ENCODE measurements around the gene TRAF1. TPM values are rescaled to one million over a fixed set of nuclear protein-coding genes. Genes with fewer than 3 reads are reported as not detected.

The TRAF1 gene
- total and polyA plus RNA-seq, 4 experiments from 2014 or later = 7.8 to 181 (median 94.3) TPM

- Histone ChIP-seq H3K36me3 (ENCODE audit: insufficient read depth, low read length) (peaks cover 91% of the 10 kb centered on the region), H3K27ac (ENCODE audit: low read depth, low read length) (no peak overlapping the region), H3K4me1 (ENCODE audit: insufficient read depth, low read length) (no peaks in the 10 kb centered on the region), H3K9me3 (ENCODE audit: control insufficient read depth in 1 of 2, low read length in 2 of 2) (no peaks in the 10 kb centered on the region), H3K4me3 (ENCODE audit: low read length in 2 of 2) (no peak overlapping the region), H3K27me3 (ENCODE audit: insufficient read depth, low read length) (no peaks in the 10 kb centered on the region)
- H3K4me1 Mint-ChIP-seq = peaks cover 0 to 5% (median under 1%) of the 10 kb centered on the region in 4 donors
- H3K36me3 Mint-ChIP-seq = peaks cover 55 to 73% of the 10 kb centered on the region in 2 donors
- H3K27me3 Mint-ChIP-seq = no peaks in the 10 kb centered on the region
- H3K4me3 Mint-ChIP-seq = no peak overlapping the region
- H3K27ac Mint-ChIP-seq = no peak overlapping the region
- POLR2A ChIA-PET (ENCODE audit: partially characterized antibody) = interaction anchor here (1.2 to 74.5 kb wide), 3 partner anchors 17 to 69 kb away, joined by 3 to 5577 read pairs (median 89); partner anchors contain the start of genes FBXW2, PSMD5 and TRAF1
- DNase-seq = no peak
- intact Hi-C loops (cut with micrococcal nuclease) = no loop called here
- no peaks in the 10 kb centered on the region for H3K9me3 Mint-ChIP-seq
- CTCF ChIA-PET (ENCODE audit: partially characterized antibody) = interaction anchor here (1.8 kb wide), 1 partner anchor 74 kb away, joined by 5 read pairs; no protein-coding TSS in a partner anchor
Measured at GRCh38 chr9:120862452-120862851, 64.1 kb downstream of the TRAF1 start.

GRCh38 chr9:120861935-120862334 is 64.7 kb downstream of the TRAF1 start:
- no peaks in the 10 kb centered on the region for H3K27me3 ChIP-seq (ENCODE audit: insufficient read depth, low read length)
- POLR2A ChIA-PET (ENCODE audit: partially characterized antibody) = interaction anchor here (1.2 to 74.5 kb wide), 3 partner anchors 16 to 69 kb away, joined by 3 to 5577 read pairs (median 89); partner anchors contain the start of genes FBXW2, PSMD5 and TRAF1
- intact Hi-C loops (cut with micrococcal nuclease) = no loop called here
- no peaks in the 10 kb centered on the region for H3K9me3 ChIP-seq (ENCODE audit: control insufficient read depth in 1 of 2, low read length in 2 of 2)
- H3K27ac ChIP-seq (ENCODE audit: low read depth, low read length) = no peak overlapping the region
- no peaks in the 10 kb centered on the region for H3K4me1 ChIP-seq (ENCODE audit: insufficient read depth, low read length)
- peaks cover 57 to 77% of the 10 kb centered on the region in 2 donors for H3K36me3 Mint-ChIP-seq
- peak overlapping the region in 4 of 7 donors; percentile 30 to 74 (median 64) for H3K27ac Mint-ChIP-seq
- peaks cover 86% of the 10 kb centered on the region for H3K36me3 ChIP-seq (ENCODE audit: insufficient read depth, low read length)
- no peak overlapping the region for H3K4me3 ChIP-seq (ENCODE audit: low read length in 2 of 2)
- peaks cover 0 to 5% (median under 1%) of the 10 kb centered on the region in 4 donors for H3K4me1 Mint-ChIP-seq
- H3K4me3 Mint-ChIP-seq = no peak overlapping the region
- CTCF ChIA-PET (ENCODE audit: partially characterized antibody) = interaction anchor here (1.8 kb wide), 1 partner anchor 75 kb away, joined by 5 read pairs; no protein-coding TSS in a partner anchor
- DNase-seq = no peak
- H3K27me3 Mint-ChIP-seq = no peaks in the 10 kb centered on the region
- H3K9me3 Mint-ChIP-seq = no peaks in the 10 kb centered on the region

- H3K27ac ChIP-seq (ENCODE audit: low read depth, low read length) = no peak overlapping the region
- no peaks in the 10 kb centered on the region for H3K27me3 ChIP-seq (ENCODE audit: insufficient read depth, low read length)
- CTCF ChIA-PET (ENCODE audit: partially characterized antibody) = no interaction called here
- H3K9me3 ChIP-seq (ENCODE audit: control insufficient read depth in 1 of 2, low read length in 2 of 2) = no peaks in the 10 kb centered on the region
- no peaks in the 10 kb centered on the region for H3K4me1 ChIP-seq (ENCODE audit: insufficient read depth, low read length)
- Mint-ChIP-seq H3K4me1 (peaks cover 0 to 4% (median 0%) of the 10 kb centered on the region in 4 donors), H3K36me3 (peaks cover 53 to 78% of the 10 kb centered on the region in 2 donors), H3K27me3 (no peaks in the 10 kb centered on the region), H3K9me3 (no peaks in the 10 kb centered on the region), H3K27ac (peak overlapping the region in 2 of 7 donors; percentile 29 to 81), H3K4me3 (no peak overlapping the region)
- no peak for DNase-seq
- POLR2A ChIA-PET (ENCODE audit: partially characterized antibody) = interaction anchor here (1.8 to 74.5 kb wide), 2 partner anchors 17 to 53 kb away, joined by 6 to 5577 read pairs; partner anchors contain the start of gene TRAF1
- intact Hi-C loops (cut with micrococcal nuclease) = no loop called here
- no peak overlapping the region for H3K4me3 ChIP-seq (ENCODE audit: low read length in 2 of 2)
- H3K36me3 ChIP-seq (ENCODE audit: insufficient read depth, low read length) = peaks cover 74% of the 10 kb centered on the region
Measured at GRCh38 chr9:120860083-120860482, 66.5 kb downstream of the TRAF1 start.

- peak overlapping the region in 2 of 7 donors; percentile 6 to 22 for H3K27ac Mint-ChIP-seq
- no peak for DNase-seq
- H3K4me3 Mint-ChIP-seq = no peak overlapping the region
- peaks cover 73% of the 10 kb centered on the region for H3K36me3 ChIP-seq (ENCODE audit: insufficient read depth, low read length)
- no peaks in the 10 kb centered on the region for H3K27me3 ChIP-seq (ENCODE audit: insufficient read depth, low read length)
- peaks cover 0 to 4% (median 0%) of the 10 kb centered on the region in 4 donors for H3K4me1 Mint-ChIP-seq
- no peaks in the 10 kb centered on the region for H3K9me3 Mint-ChIP-seq
- H3K4me3 ChIP-seq (ENCODE audit: low read length in 2 of 2) = no peak overlapping the region
- POLR2A ChIA-PET (ENCODE audit: partially characterized antibody) = interaction anchor here (0.8 to 74.5 kb wide), 4 partner anchors 8 to 54 kb away, joined by 3 to 5577 read pairs (median 8); partner anchors contain the start of gene TRAF1
- no peaks in the 10 kb centered on the region for H3K27me3 Mint-ChIP-seq
- H3K9me3 ChIP-seq (ENCODE audit: control insufficient read depth in 1 of 2, low read length in 2 of 2) = no peaks in the 10 kb centered on the region
- no peaks in the 10 kb centered on the region for H3K4me1 ChIP-seq (ENCODE audit: insufficient read depth, low read length)
- H3K36me3 Mint-ChIP-seq = peaks cover 53 to 83% of the 10 kb centered on the region in 2 donors
- intact Hi-C loops (cut with micrococcal nuclease) = no loop called here
- H3K27ac ChIP-seq (ENCODE audit: low read depth, low read length) = no peak overlapping the region
- CTCF ChIA-PET (ENCODE audit: partially characterized antibody) = interaction anchor here (0.9 kb wide), 1 partner anchor 15 kb away, joined by 3 read pairs; no protein-coding TSS in a partner anchor
Measured at GRCh38 chr9:120859361-120859760, 67.2 kb downstream of the TRAF1 start.

- no peaks in the 10 kb centered on the region for H3K4me1 ChIP-seq (ENCODE audit: insufficient read depth, low read length)
- POLR2A ChIA-PET (ENCODE audit: partially characterized antibody) = interaction anchor here (1.8 to 74.5 kb wide), 4 partner anchors 10 to 56 kb away, joined by 10 to 5577 read pairs (median 24); partner anchors contain the start of gene TRAF1
- H3K36me3 Mint-ChIP-seq = peaks cover 41 to 82% of the 10 kb centered on the region in 2 donors
- H3K27me3 Mint-ChIP-seq = no peaks in the 10 kb centered on the region
- intact Hi-C loops (cut with micrococcal nuclease) = no loop called here
- peaks cover 0 to 1% (median 0%) of the 10 kb centered on the region in 4 donors for H3K4me1 Mint-ChIP-seq
- H3K4me3 Mint-ChIP-seq = no peak overlapping the region
- CTCF ChIA-PET (ENCODE audit: partially characterized antibody) = interaction anchor here (1.3 to 1.6 kb wide), 3 partner anchors 10 to 79 kb away, joined by 3 read pairs; no protein-coding TSS in a partner anchor
- H3K27ac ChIP-seq (ENCODE audit: low read depth, low read length) = no peak overlapping the region
- H3K4me3 ChIP-seq (ENCODE audit: low read length in 2 of 2) = no peak overlapping the region
- H3K36me3 ChIP-seq (ENCODE audit: insufficient read depth, low read length) = peaks cover 63% of the 10 kb centered on the region
- no peaks in the 10 kb centered on the region for H3K9me3 ChIP-seq (ENCODE audit: control insufficient read depth in 1 of 2, low read length in 2 of 2)
- no peak for DNase-seq
- H3K27ac Mint-ChIP-seq = peak overlapping the region in 3 of 7 donors; percentile 29 to 66 (median 30)
- H3K9me3 Mint-ChIP-seq = no peaks in the 10 kb centered on the region
- H3K27me3 ChIP-seq (ENCODE audit: insufficient read depth, low read length) = no peaks in the 10 kb centered on the region
Measured at GRCh38 chr9:120857902-120858301, 68.7 kb downstream of the TRAF1 start.

GRCh38 chr9:120857481-120857880 is 69.1 kb downstream of the TRAF1 start:
- ChIA-PET CTCF (ENCODE audit: partially characterized antibody) (interaction anchor here (1.3 to 1.6 kb wide), 3 partner anchors 10 to 79 kb away, joined by 3 read pairs; no protein-coding TSS in a partner anchor), POLR2A (ENCODE audit: partially characterized antibody) (interaction anchor here (1.8 to 74.5 kb wide), 5 partner anchors 11 to 56 kb away, joined by 10 to 5577 read pairs (median 19); partner anchors contain the start of gene TRAF1)

GRCh38 chr9:120856700-120857099 is 69.9 kb downstream of the TRAF1 start:
- Histone ChIP-seq H3K4me1 (ENCODE audit: insufficient read depth, low read length) (no peaks in the 10 kb centered on the region), H3K36me3 (ENCODE audit: insufficient read depth, low read length) (peaks cover 59% of the 10 kb centered on the region), H3K27ac (ENCODE audit: low read depth, low read length) (no peak overlapping the region), H3K27me3 (ENCODE audit: insufficient read depth, low read length) (no peaks in the 10 kb centered on the region), H3K9me3 (ENCODE audit: control insufficient read depth in 1 of 2, low read length in 2 of 2) (no peaks in the 10 kb centered on the region), H3K4me3 (ENCODE audit: low read length in 2 of 2) (no peak overlapping the region)
- H3K4me1 Mint-ChIP-seq = peaks cover 0 to 3% (median under 1%) of the 10 kb centered on the region in 4 donors
- CTCF ChIA-PET (ENCODE audit: partially characterized antibody) = interaction anchor here (1.2 to 1.9 kb wide), 5 partner anchors 11 to 125 kb away, joined by 3 to 5 read pairs (median 3); no protein-coding TSS in a partner anchor
- H3K9me3 Mint-ChIP-seq = no peaks in the 10 kb centered on the region
- intact Hi-C loops (cut with micrococcal nuclease) = no loop called here
- H3K27me3 Mint-ChIP-seq = no peaks in the 10 kb centered on the region
- DNase-seq = no peak
- H3K27ac Mint-ChIP-seq = peak overlapping the region in 4 of 7 donors; percentile 8 to 83 (median 40)
- no peak overlapping the region for H3K4me3 Mint-ChIP-seq
- H3K36me3 Mint-ChIP-seq = peaks cover 40 to 83% of the 10 kb centered on the region in 2 donors
- POLR2A ChIA-PET (ENCODE audit: partially characterized antibody) = interaction anchor here (0.9 to 74.5 kb wide), 5 partner anchors 10 to 64 kb away, joined by 4 to 5577 read pairs (median 19); partner anchors contain the start of gene TRAF1

More at GRCh38 chr9:120857481-120857880, 69.1 kb downstream of the TRAF1 start:
- intact Hi-C loops (cut with micrococcal nuclease) = no loop called here
- no peak for DNase-seq
- Mint-ChIP-seq H3K4me3 (no peak overlapping the region), H3K9me3 (no peaks in the 10 kb centered on the region), H3K27me3 (no peaks in the 10 kb centered on the region), H3K36me3 (peaks cover 42 to 82% of the 10 kb centered on the region in 2 donors), H3K27ac (peak overlapping the region in 2 of 7 donors; percentile 29 to 85), H3K4me1 (peaks cover 0 to 3% (median under 1%) of the 10 kb centered on the region in 4 donors)
- Histone ChIP-seq H3K4me1 (ENCODE audit: insufficient read depth, low read length) (no peaks in the 10 kb centered on the region), H3K4me3 (ENCODE audit: low read length in 2 of 2) (no peak overlapping the region), H3K27ac (ENCODE audit: low read depth, low read length) (no peak overlapping the region), H3K27me3 (ENCODE audit: insufficient read depth, low read length) (no peaks in the 10 kb centered on the region), H3K9me3 (ENCODE audit: control insufficient read depth in 1 of 2, low read length in 2 of 2) (no peaks in the 10 kb centered on the region), H3K36me3 (ENCODE audit: insufficient read depth, low read length) (peaks cover 63% of the 10 kb centered on the region)
